ENCODE results near the gene UCP3.

UCP3 gene

DNA sequence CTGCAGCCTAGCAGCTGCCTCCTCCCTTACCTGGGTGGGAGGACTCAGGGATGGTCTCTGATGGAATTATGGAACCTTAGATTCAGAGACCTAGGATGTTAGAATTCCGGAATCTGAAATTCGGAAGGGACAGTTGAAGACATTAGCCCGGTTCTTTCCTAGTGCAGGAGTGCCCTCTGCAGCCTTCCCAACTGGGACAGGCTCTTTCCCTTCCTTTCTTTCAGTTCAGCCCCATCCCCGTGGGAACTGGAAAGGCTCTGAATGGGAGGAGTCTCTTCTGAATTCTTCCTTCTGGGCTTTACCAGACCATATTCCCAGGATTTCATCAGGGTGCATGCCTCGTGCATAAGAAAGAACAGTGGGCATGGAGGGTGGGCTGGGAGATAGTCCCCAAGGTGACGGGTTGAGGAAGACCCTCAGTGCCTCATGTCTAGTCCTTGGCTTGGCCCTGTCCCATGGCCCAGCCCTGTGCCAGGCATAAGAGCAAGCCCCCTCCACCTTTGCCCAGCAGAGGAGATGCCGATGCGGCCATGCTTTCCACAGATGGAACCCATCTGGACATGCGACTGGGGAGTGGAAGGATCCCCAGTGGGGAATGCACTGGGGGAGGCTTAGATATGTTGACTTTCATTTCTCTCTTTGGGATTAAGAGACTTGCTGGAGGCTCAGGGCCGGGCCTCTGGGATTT, 43.7 kb downstream of the UCP3 start:
- in situ Hi-C loops (cut with HindIII; ENCODE audit: low sequenced_read_pairs) = no loop called here
- no peak for DNase-seq (ENCODE audit: low read depth, low spot score)

DNA sequence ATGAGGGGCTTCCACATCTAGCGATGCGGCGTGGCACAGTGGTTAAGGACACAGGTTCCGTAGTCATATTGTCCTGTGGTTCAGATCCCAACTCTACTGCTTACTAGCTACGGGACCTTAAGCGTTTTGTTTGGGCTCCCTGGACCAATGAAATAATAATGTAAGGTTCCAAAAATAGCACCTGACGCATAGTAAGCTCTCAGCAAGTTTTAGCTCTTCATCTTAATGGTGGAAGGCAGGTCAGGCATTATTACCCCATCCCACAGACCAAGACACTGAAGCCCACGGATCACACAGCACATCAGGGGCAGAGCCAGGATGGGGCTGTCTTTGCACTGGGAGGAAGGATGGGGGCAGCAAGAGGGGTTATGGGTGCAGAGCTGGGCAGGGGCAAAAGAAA, 45.0 kb downstream of the UCP3 start:
- no peak for TF ChIP-seq CTCF (IDR thresholded peaks at IDR 0.05; ENCODE audit: low read depth, low read length)
- no peak overlapping the region for H3K4me3 ChIP-seq (ENCODE audit: low read depth, low read length)
- in situ Hi-C loops (cut with HindIII; ENCODE audit: low sequenced_read_pairs) = no loop called here
- no peak for DNase-seq (ENCODE audit: low read depth, low spot score)

More for the DNA sequence above, 43.7 kb downstream of the UCP3 start:
- TF ChIP-seq CTCF (IDR thresholded peaks at IDR 0.05; ENCODE audit: low read depth, low read length) = no peak
- H3K4me3 ChIP-seq (ENCODE audit: low read depth, low read length) = no peak overlapping the region

- in situ Hi-C loops (cut with HindIII; ENCODE audit: low sequenced_read_pairs) = no loop called here
- no peak overlapping the region for H3K4me3 ChIP-seq (ENCODE audit: low read depth, low read length)
- no peak for DNase-seq (ENCODE audit: low read depth, low spot score)
- no peak for TF ChIP-seq CTCF (IDR thresholded peaks at IDR 0.05; ENCODE audit: low read depth, low read length)
Observed at GRCh38 chr11:73962101-73962705, 46.7 kb downstream of the UCP3 start.

- in situ Hi-C loops (cut with HindIII; ENCODE audit: low sequenced_read_pairs) = no loop called here
- H3K4me3 ChIP-seq (ENCODE audit: low read depth, low read length) = no peak overlapping the region
- no peak for DNase-seq (ENCODE audit: low read depth, low spot score)
- TF ChIP-seq CTCF (IDR thresholded peaks at IDR 0.05; ENCODE audit: low read depth, low read length) = no peak
Observed at GRCh38 chr11:73961321-73961720, 47.6 kb downstream of the UCP3 start.

- no peak for TF ChIP-seq CTCF (IDR thresholded peaks at IDR 0.05; ENCODE audit: low read depth, low read length)
- DNase-seq (ENCODE audit: low read depth, low spot score) = no peak
- H3K4me3 ChIP-seq (ENCODE audit: low read depth, low read length) = no peak overlapping the region
- in situ Hi-C loops (cut with HindIII; ENCODE audit: low sequenced_read_pairs) = no loop called here
Observed at GRCh38 chr11:73958521-73959141, 50.3 kb downstream of the UCP3 start.

- in situ Hi-C loops (cut with HindIII; ENCODE audit: low sequenced_read_pairs) = no loop called here
- no peak for DNase-seq (ENCODE audit: low read depth, low spot score)
- no peak overlapping the region for H3K4me3 ChIP-seq (ENCODE audit: low read depth, low read length)
- TF ChIP-seq CTCF (IDR thresholded peaks at IDR 0.05; ENCODE audit: low read depth, low read length) = no peak
Observed at GRCh38 chr11:73957654-73958361, 51.1 kb downstream of the UCP3 start.
